Hepatocyte (in vitro differentiated cells): ENCODE data around the gene MEOX1. TPM values are rescaled to one million over a fixed set of nuclear protein-coding genes. Genes with fewer than 3 reads are reported as not detected.

Experiments
- DNase-seq: peaks from one replicate; pipeline ENCODE4 v3.0.0-alpha.2; 2016; ENCODE audit warnings: low spot score
- H2AFZ ChIP-seq: fragments of 200-600 bp; sonication (generic); 2 replicates; pipeline ENCODE4 v1.6.0; 2016; ENCODE audit warnings: antibody characterized with exemption, mild to moderate bottlenecking
- H3K27ac ChIP-seq: fragments of 200-600 bp; sonication (generic); 2 replicates; pipeline ENCODE4 v1.5.1; 2016; ENCODE audit warnings: mild to moderate bottlenecking
- H3K27me3 ChIP-seq: fragments of 200-600 bp; sonication (generic); 2 replicates; pipeline ENCODE4 v1.6.1; 2016
- H3K36me3 ChIP-seq: fragments of 200-600 bp; sonication (generic); replicated peaks from 2 replicates; pipeline ENCODE4 v1.5.1; 2016; ENCODE audit warnings: low read depth; ENCODE audit not compliant: insufficient read depth
- H3K4me1 ChIP-seq: fragments of 200-600 bp; sonication (generic); 2 replicates; pipeline ENCODE4 v1.5.1; 2016; ENCODE audit warnings: mild to moderate bottlenecking, moderate library complexity; ENCODE audit not compliant: insufficient read depth
- H3K4me2 ChIP-seq: fragments of 200-600 bp; sonication (generic); 2 replicates; pipeline ENCODE4 v1.6.0; 2016
- H3K4me3 ChIP-seq: fragments of 200-600 bp; sonication (generic); 2 replicates; pipeline ENCODE4 v1.5.1; 2016; ENCODE audit warnings: mild to moderate bottlenecking
- H3K79me2 ChIP-seq: fragments of 200-600 bp; sonication (generic); 2 replicates; pipeline ENCODE4 v1.6.0; 2017; ENCODE audit warnings: mild to moderate bottlenecking
- H3K9me2 ChIP-seq: fragments of 200-600 bp; sonication (generic); replicated peaks from 2 replicates; pipeline ENCODE4 v1.6.0; 2017; ENCODE audit warnings: mild to moderate bottlenecking; ENCODE audit not compliant: insufficient read depth
- H3K9me3 ChIP-seq: fragments of 200-600 bp; sonication (generic); 2 replicates; pipeline ENCODE4 v1.5.1; 2016; ENCODE audit warnings: low read depth, mild to moderate bottlenecking
- H4K20me1 ChIP-seq: fragments of 200-600 bp; sonication (generic); 2 replicates; pipeline ENCODE4 v1.6.0; 2016; ENCODE audit warnings: mild to moderate bottlenecking; ENCODE audit not compliant: insufficient read depth, poor library complexity, severe bottlenecking
- EZH2phosphoT487 ChIP-seq: fragments of 200-600 bp; sonication (generic); IDR thresholded peaks from one replicate; pipeline ENCODE4 v1.6.1; 2018; ENCODE audit warnings: antibody characterized with exemption, mild to moderate bottlenecking, low read depth, moderate library complexity; ENCODE audit not compliant: unreplicated experiment, severe bottlenecking
- WGBS: methylation state at CpG from one replicate; pipeline ENCODE4 v1.1.6; 2016; ENCODE audit warnings: low lambda C conversion rate; ENCODE audit errors: missing lambda C conversion rate; 5-methylcytosine and 5-hydroxymethylcytosine counted together
- polyA plus RNA-seq: library from polyadenylated mRNA; unstranded; fragments of >200 nt; fragmentation: Nextera tagmentation; extraction: Ambion mirVana; gene quantifications from 2 replicates; pipeline ENCODE4 v1.2.1, GENCODE V29; 2016
- small RNA-seq: library from RNA; depleted of rRNA; stranded (forward); fragments of <200 nt; gene quantifications from one replicate; pipeline ENCODE3, GENCODE V24; 2014
- total RNA-seq: library from RNA; depleted of rRNA; stranded (reverse); fragments of >200 nt; gene quantifications from 2 replicates; pipeline ENCODE4 v1.2.3, GENCODE V29; 2014
- TF ChIP-seq, protein P1 (sequence below): fragments of 200-600 bp; sonication (generic); IDR thresholded peaks from 2 replicates; pipeline ENCODE4 v1.5.1; 2016; ENCODE audit warnings: antibody characterized with exemption, mild to moderate bottlenecking; ENCODE audit not compliant: poor library complexity

Gene MEOX1
- total and polyA plus RNA-seq, 2 experiments from 2014 or later: 0.33 to 0.90 TPM

DNA sequence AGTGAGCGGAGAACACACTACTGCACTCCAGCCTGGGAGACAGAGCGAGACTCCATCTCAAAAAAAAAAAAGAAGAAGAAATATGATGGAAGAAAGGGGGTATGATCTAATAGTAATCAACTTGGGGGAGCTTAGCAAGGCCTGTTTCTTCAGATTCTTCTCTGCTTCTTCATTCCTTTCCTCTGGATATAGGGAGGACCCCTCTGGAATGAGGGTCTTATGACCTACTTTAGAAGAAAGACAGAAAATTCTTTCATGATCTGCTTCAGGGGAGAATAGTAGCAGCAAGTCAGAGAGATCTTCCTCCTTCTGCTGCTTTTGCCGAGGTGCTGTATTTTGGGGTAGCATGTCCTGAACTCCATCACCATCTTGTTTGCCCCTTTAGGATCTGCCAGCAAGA lies 70.7 kb downstream of the MEOX1 start:
- H3K9me2 ChIP-seq: no peaks in the 10 kb centered on the region
- H3K27me3 ChIP-seq: no peaks in the 10 kb centered on the region
- no peak overlapping the region for H2AFZ ChIP-seq
- no peaks in the 10 kb centered on the region for H4K20me1 ChIP-seq
- no peak overlapping the region for H3K4me3 ChIP-seq
- H3K36me3 ChIP-seq: no peaks in the 10 kb centered on the region
- 90% methylated on average over 3 of the region's 3 CpGs for WGBS
- no peaks in the 10 kb centered on the region for H3K79me2 ChIP-seq
- no peak for DNase-seq
- H3K27ac ChIP-seq: peak overlapping the region; percentile 70
- H3K4me2 ChIP-seq: no peak overlapping the region
- peaks cover 7% of the 10 kb centered on the region for H3K4me1 ChIP-seq
- TF ChIP-seq EZH2phosphoT487: no peak
- TF ChIP-seq, protein P1, sequence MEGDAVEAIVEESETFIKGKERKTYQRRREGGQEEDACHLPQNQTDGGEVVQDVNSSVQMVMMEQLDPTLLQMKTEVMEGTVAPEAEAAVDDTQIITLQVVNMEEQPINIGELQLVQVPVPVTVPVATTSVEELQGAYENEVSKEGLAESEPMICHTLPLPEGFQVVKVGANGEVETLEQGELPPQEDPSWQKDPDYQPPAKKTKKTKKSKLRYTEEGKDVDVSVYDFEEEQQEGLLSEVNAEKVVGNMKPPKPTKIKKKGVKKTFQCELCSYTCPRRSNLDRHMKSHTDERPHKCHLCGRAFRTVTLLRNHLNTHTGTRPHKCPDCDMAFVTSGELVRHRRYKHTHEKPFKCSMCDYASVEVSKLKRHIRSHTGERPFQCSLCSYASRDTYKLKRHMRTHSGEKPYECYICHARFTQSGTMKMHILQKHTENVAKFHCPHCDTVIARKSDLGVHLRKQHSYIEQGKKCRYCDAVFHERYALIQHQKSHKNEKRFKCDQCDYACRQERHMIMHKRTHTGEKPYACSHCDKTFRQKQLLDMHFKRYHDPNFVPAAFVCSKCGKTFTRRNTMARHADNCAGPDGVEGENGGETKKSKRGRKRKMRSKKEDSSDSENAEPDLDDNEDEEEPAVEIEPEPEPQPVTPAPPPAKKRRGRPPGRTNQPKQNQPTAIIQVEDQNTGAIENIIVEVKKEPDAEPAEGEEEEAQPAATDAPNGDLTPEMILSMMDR: no peak
- H3K9me3 ChIP-seq: no peaks in the 10 kb centered on the region

Small RNAs within 50 kb of the gene (small RNA-seq; reads per million reads assigned to genes)
- not detected for gene RF00017

Other genes with a start within 250 kb of the MEOX1 start
- 31.2 and 35.0 TPM in 2 replicates for gene DHX8, start 177.9 kb downstream of the MEOX1 start, total RNA-seq
- 25.2 and 26.6 TPM in 2 replicates for gene DHX8, start 177.9 kb downstream of the MEOX1 start, polyA plus RNA-seq
- gene ETV4, start 115.6 kb downstream of the MEOX1 start, total RNA-seq: 10.7 and 12.8 TPM in 2 replicates
- 11.1 and 14.8 TPM in 2 replicates for gene ETV4, start 115.6 kb downstream of the MEOX1 start, polyA plus RNA-seq
- gene SOST, start 96.9 kb upstream of the MEOX1 start, total RNA-seq: not detected in 2 replicates
- gene SOST, start 96.9 kb upstream of the MEOX1 start, polyA plus RNA-seq: not detected in 2 replicates
- 76.8 and 79.3 TPM in 2 replicates for gene DUSP3, start 117.1 kb upstream of the MEOX1 start, total RNA-seq
- gene DUSP3, start 117.1 kb upstream of the MEOX1 start, polyA plus RNA-seq: 65.5 and 73.8 TPM in 2 replicates
- gene CFAP97D1, start 118.5 kb upstream of the MEOX1 start, total RNA-seq: 0.10 TPM in 1 of 2 replicates, not detected in the other
- gene CFAP97D1, start 118.5 kb upstream of the MEOX1 start, polyA plus RNA-seq: not detected in 2 replicates
- gene MPP3, start 171.2 kb upstream of the MEOX1 start, total RNA-seq: 2.1 and 3.2 TPM in 2 replicates
- 5.1 and 10.9 TPM in 2 replicates for gene MPP3, start 171.2 kb upstream of the MEOX1 start, polyA plus RNA-seq
- not detected in 2 replicates for gene CD300LG, start 185.3 kb upstream of the MEOX1 start, total RNA-seq
- not detected in 2 replicates for gene CD300LG, start 185.3 kb upstream of the MEOX1 start, polyA plus RNA-seq
- gene MPP2, start 245.6 kb upstream of the MEOX1 start, total RNA-seq: 1.3 and 4.1 TPM in 2 replicates
- gene MPP2, start 245.6 kb upstream of the MEOX1 start, polyA plus RNA-seq: 1.1 and 1.4 TPM in 2 replicates